Calu3 (cell line): ENCODE results near the gene PSMB7. TPM values are rescaled to one million over a fixed set of nuclear protein-coding genes. Genes with fewer than 3 reads are reported as not detected.

ENCODE experiments used
- BruUV-seq: library from RNA; stranded (reverse); fragments of 400-500 nt; replicated peaks from 2 replicates; lab custom pipeline; 2021; lab: Mats Ljungman, UMichigan
- CTCF ChIA-PET: fragments of 300-600 bp; sonication (Branson Sonifier 250); formaldehyde crosslinking; loops from one replicate; lab custom pipeline; 2022; ENCODE audit warnings: antibody characterized with exemption; lab: Charles Lee
- DNase-seq: peaks from one replicate; pipeline ENCODE4 v3.0.0; 2022
- H3K27ac Mint-ChIP-seq: one replicate; pipeline ENCODE4 v1.8.0; 2022; ENCODE audit warnings: mixed read lengths; ENCODE audit not compliant: unreplicated experiment
- H3K27me3 Mint-ChIP-seq: one replicate; pipeline ENCODE4 v1.8.0; 2022; ENCODE audit warnings: mixed read lengths; ENCODE audit not compliant: unreplicated experiment
- H3K36me3 Mint-ChIP-seq: one replicate; pipeline ENCODE4 v1.8.0; 2022; ENCODE audit warnings: mild to moderate bottlenecking, moderate library complexity, mixed read lengths; ENCODE audit not compliant: insufficient read depth, unreplicated experiment
- H3K4me1 Mint-ChIP-seq: one replicate; pipeline ENCODE4 v1.8.0; 2022; ENCODE audit warnings: mild to moderate bottlenecking, low read depth, mixed read lengths; ENCODE audit not compliant: unreplicated experiment
- H3K4me3 Mint-ChIP-seq: one replicate; pipeline ENCODE4 v1.8.0; 2022; ENCODE audit warnings: mild to moderate bottlenecking, low read depth, moderate library complexity, mixed read lengths; ENCODE audit not compliant: unreplicated experiment
- H3K9me3 Mint-ChIP-seq: one replicate; pipeline ENCODE4 v1.8.0; 2022; ENCODE audit warnings: low read depth, mixed read lengths; ENCODE audit not compliant: unreplicated experiment
- intact Hi-C: fragments of 100-400 bp; cut with micrococcal nuclease; formaldehyde crosslinking; loops from one replicate; pipeline ENCODE4 v1.10.0; 2022; ENCODE audit not compliant: unreplicated experiment
- total RNA-seq: library from RNA; stranded (reverse); gene quantifications from 2 replicates; pipeline ENCODE4 v1.2.3, GENCODE V29; 2022
- TF ChIP-seq, protein P1 (sequence below): fragments of 200-600 bp; IDR thresholded peaks from one replicate; pipeline ENCODE4 v1.8.0; 2022; ENCODE audit warnings: antibody characterized with exemption; ENCODE audit not compliant: unreplicated experiment

Gene PSMB7
- total RNA-seq, 1 experiment from 2014 or later: 137 TPM

DNA sequence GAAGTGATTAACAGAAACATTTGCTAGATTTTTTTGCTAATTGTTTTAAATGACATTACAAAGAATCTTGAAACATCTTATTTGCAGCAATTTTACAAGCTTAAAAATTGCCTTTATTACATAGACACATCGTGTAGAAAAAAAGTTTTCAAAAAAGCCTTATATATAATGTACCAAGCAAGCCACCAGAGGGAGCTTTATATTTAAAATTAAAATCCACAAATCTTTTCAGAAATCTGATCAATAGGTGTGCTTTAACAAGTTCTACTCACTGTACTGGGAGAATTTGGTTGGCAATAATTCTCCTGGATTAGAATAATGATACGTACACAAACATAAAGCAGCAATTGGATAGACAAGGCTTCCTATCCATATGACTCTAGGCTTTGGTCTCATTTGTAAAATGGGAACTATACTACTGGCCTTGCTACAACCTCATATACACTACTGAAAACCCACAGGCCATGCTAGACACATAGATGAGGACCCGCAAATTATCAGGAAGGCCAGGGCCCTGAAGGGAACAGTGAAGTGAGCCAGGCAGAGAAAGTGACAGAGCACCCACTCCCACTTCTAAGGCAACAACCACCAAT is 4.8 kb downstream of the PSMB7 start:
- BruUV-seq: no TSS peak
- no peaks in the 10 kb centered on the region for H3K9me3 Mint-ChIP-seq
- TF ChIP-seq, protein P1, sequence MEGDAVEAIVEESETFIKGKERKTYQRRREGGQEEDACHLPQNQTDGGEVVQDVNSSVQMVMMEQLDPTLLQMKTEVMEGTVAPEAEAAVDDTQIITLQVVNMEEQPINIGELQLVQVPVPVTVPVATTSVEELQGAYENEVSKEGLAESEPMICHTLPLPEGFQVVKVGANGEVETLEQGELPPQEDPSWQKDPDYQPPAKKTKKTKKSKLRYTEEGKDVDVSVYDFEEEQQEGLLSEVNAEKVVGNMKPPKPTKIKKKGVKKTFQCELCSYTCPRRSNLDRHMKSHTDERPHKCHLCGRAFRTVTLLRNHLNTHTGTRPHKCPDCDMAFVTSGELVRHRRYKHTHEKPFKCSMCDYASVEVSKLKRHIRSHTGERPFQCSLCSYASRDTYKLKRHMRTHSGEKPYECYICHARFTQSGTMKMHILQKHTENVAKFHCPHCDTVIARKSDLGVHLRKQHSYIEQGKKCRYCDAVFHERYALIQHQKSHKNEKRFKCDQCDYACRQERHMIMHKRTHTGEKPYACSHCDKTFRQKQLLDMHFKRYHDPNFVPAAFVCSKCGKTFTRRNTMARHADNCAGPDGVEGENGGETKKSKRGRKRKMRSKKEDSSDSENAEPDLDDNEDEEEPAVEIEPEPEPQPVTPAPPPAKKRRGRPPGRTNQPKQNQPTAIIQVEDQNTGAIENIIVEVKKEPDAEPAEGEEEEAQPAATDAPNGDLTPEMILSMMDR: peak; percentile 13
- peaks cover 56% of the 10 kb centered on the region for H3K36me3 Mint-ChIP-seq
- CTCF ChIA-PET: interaction anchor here (1.0 kb wide), 1 partner anchor 127 kb away, joined by 4 read pairs; no protein-coding TSS in a partner anchor
- H3K4me1 Mint-ChIP-seq: peaks cover 10% of the 10 kb centered on the region
- H3K27me3 Mint-ChIP-seq: no peaks in the 10 kb centered on the region
- no peak overlapping the region for H3K27ac Mint-ChIP-seq
- no peak for DNase-seq
- H3K4me3 Mint-ChIP-seq: no peak overlapping the region
- intact Hi-C loops: loop anchor here (10.0 kb wide), 1 partner anchor 304 kb away; no protein-coding TSS in a partner anchor

DNA sequence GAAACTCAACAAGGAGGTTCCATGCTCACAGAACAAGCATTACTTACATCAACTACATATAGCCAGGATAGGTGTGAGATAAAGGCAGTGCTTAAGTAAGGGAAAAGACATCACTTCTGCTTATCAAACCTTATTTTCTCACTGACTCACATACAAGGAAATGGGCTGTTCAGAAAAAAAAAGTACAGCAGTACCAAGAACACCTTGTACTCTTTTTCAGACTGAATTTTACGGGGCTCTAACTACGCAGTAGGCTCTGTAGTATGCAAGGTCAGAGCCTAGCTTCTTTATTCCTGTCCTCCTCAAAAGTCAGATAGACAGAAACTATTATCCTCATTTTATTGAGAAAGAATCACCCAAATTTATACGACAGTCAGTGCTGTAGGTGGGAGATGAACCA is 5.8 kb downstream of the PSMB7 start:
- H3K4me3 Mint-ChIP-seq: no peak overlapping the region
- CTCF ChIA-PET: no interaction called here
- H3K4me1 Mint-ChIP-seq: peaks cover 10% of the 10 kb centered on the region
- no peak for DNase-seq
- H3K9me3 Mint-ChIP-seq: no peaks in the 10 kb centered on the region
- no peak overlapping the region for H3K27ac Mint-ChIP-seq
- H3K27me3 Mint-ChIP-seq: no peaks in the 10 kb centered on the region
- intact Hi-C loops: no loop called here
- BruUV-seq: no TSS peak
- TF ChIP-seq, protein P1: no peak
- H3K36me3 Mint-ChIP-seq: peaks cover 46% of the 10 kb centered on the region

DNA sequence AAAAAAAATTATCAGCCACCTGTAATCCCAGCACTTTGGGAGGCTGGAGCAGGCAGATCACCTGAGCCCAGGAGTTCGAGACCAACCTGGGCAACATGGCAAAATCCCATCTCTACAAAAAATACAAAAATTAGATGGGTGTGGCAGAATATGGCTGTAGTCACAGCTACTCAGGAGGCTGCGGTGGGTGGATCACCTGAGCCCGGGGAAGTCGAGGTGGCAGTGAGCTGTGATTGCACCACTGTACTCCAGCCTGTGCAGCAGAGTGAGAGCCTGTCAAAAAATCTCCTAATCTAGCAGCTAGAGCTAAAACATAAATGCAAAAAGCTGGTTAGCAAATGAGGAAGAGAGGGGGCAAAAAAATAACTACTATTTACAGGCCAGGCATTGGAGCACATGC is 12.0 kb downstream of the PSMB7 start:
- Mint-ChIP-seq H3K9me3 (no peaks in the 10 kb centered on the region), H3K36me3 (peaks cover 16% of the 10 kb centered on the region), H3K27ac (no peak overlapping the region), H3K27me3 (no peaks in the 10 kb centered on the region), H3K4me1 (no peaks in the 10 kb centered on the region), H3K4me3 (no peak overlapping the region)
- CTCF ChIA-PET: no interaction called here
- TF ChIP-seq, protein P1: no peak
- BruUV-seq: no TSS peak
- intact Hi-C loops: no loop called here
- DNase-seq: no peak

DNA sequence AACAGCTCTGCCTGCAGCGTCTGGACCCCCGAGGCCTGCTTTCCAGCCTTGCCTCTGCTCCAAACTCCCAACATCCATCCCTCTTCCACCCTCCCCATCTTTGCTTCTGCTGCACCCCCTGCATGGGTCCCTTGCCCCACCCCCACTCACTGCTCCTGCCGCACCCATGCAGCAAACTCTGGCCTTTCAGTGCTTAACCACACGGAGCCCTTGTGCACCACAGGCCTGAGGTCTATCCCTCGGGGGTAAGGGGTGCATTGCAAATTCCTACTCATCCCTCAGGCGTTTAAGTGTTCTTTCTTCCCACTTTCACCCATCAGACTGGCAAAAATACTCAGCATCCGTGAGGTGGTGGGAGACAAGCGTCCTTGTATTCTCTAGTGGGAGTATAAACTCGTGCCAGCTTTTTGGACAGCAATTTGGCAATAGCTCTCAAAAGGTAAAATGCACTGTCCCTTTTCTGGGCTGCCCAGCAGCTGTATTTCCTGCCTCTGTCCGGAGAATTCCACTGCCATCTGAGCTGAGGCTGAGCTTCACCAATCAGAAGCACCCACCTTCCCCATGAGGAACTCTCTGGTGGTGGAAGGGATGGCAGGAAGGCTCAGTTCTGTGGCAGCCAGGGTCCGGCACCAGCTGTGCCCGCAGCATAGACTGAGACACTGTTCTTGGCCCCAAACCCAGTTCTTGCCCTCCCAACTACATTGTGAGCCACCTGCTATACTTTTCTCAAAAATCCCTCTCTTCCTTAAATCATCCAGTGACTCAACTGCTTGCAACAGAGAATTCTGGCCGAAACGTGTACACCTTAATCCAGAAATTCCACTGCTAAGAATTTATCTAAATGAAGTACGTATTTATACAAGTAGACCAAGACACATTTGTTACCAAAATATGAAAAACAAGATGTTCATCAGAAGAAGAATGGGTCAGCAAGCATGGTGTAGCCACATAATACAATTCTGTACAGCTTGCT is 15.0 kb downstream of the PSMB7 start:
- Mint-ChIP-seq H3K4me1 (no peaks in the 10 kb centered on the region), H3K4me3 (no peak overlapping the region), H3K9me3 (no peaks in the 10 kb centered on the region), H3K36me3 (peaks cover 11% of the 10 kb centered on the region), H3K27ac (no peak overlapping the region), H3K27me3 (no peaks in the 10 kb centered on the region)
- intact Hi-C loops: loop anchor here (10.0 kb wide), 1 partner anchor 275 kb away; no protein-coding TSS in a partner anchor
- BruUV-seq: no TSS peak
- no peak for DNase-seq
- CTCF ChIA-PET: interaction anchor here (1.2 kb wide), 1 partner anchor 13 kb away, joined by 3 read pairs; no protein-coding TSS in a partner anchor
- TF ChIP-seq, protein P1: no peak
